Astrocyte (in vitro differentiated cells and primary cell): ENCODE results near the gene DISP3.

Source experiments
- CTCF ChIP-seq: IDR thresholded peaks from 2 replicates; pipeline ENCODE4 v1.5.1; 2011; ENCODE audit warnings: low read depth, mild to moderate bottlenecking, inconsistent platforms, low read length, moderate library complexity; ENCODE audit not compliant: insufficient read depth
- EZH2 ChIP-seq: IDR thresholded peaks from 2 replicates; pipeline ENCODE4 v1.6.1; 2012; ENCODE audit warnings: mild to moderate bottlenecking, low read length, inconsistent platforms; ENCODE audit not compliant: insufficient read depth

DNA sequence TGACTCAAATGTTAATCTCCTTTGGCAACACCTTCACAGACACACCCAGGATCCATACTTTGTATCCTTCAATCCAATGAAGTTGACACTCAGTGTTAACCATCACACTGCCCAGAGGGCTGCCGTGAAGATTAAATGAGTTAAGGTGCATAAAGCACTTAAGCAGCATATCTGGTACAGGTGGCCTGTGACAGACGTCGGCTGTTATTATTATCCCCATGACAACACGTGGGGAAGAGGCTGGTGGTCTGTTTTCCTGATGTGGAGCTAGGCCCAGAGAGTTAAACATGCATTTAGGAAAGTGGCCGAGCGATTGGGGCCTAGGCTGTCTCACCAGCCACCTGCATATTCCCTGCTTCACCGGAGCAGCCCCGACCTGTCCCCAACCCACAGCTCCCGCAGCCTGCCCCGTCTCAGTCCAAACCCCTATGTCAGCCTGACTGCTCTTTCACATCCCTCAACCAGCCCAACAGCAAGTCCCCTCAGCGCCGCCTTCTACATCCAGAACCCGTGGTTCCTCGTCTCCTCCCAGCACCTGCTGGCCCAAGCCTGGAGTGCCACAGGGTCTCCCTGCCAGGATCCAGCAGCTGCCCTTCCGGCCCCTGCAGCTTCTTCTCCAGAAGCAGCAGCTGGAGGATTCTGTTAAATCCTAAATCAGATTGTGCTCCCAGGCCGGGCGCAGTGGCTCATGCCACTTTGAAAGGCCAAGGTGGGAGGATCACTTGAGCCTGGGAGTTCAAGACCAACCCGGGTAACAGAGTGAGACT lies 97.3 kb downstream of the DISP3 start:
- no peak for TF ChIP-seq CTCF
- TF ChIP-seq EZH2: no peak
